ENCODE data around the gene LBH.

DNA sequence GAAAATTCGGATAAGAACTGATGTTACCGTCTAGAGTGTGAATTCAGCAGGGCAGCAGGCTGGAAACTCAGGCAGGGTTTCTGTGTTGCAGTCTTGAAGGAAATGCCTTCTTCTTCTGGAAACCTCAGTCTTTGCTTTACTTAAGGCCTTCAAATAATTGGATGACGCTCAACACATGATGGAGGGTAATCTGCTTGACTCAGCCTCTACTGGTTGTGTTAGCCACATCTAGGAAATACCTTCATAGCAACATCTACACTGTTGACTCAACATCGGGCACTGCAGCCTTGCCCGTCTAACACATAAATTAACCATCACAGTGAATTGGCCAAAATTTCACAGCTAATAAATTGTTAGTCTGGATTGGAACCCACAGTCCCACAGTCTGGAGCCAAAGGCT lies 47.3 kb upstream of the LBH start:
- TF ChIP-seq CTCF (IDR thresholded peaks at IDR 0.05) (no peak), POLR2A (IDR thresholded peaks at IDR 0.05; ENCODE audit: low read depth) (no peak)

Measured in esophagus muscularis mucosa (tissue), 3 donors.